ENCODE measurements around the gene TGM1. TPM values are rescaled to one million over a fixed set of nuclear protein-coding genes. Genes with fewer than 3 reads are reported as not detected.

TGM1 gene
- total RNA-seq, 1 donor from 2014 or later = 4.9 TPM

- no peak overlapping the region for H3K27ac ChIP-seq
- Mint-ChIP-seq H3K36me3 (peaks cover 6% of the 10 kb centered on the region), H3K9me3 (no peaks in the 10 kb centered on the region), H3K4me1 (peaks cover 23% of the 10 kb centered on the region), H3K4me3 (peak overlapping the region; percentile 96), H3K27ac (peak overlapping the region; percentile 8), H3K27me3 (ENCODE audit: insufficient read depth, low read depth) (peaks cover 2% of the 10 kb centered on the region)
- no peaks in the 10 kb centered on the region for H3K36me3 ChIP-seq
- no peak overlapping the region for H3K4me2 ChIP-seq
- peaks cover 36% of the 10 kb centered on the region for H3F3A ChIP-seq (ENCODE audit: low read depth)
- H3K9ac ChIP-seq = no peak overlapping the region
- no peak overlapping the region for H3K4me3 ChIP-seq
- peaks cover 3% of the 10 kb centered on the region for H3K4me1 ChIP-seq
- H4K20me1 ChIP-seq (ENCODE audit: low read depth) = peaks cover 25% of the 10 kb centered on the region
- TF ChIP-seq EZH2phosphoT487 (IDR thresholded peaks at IDR 0.05) (no peak), CTCF (IDR thresholded peaks at IDR 0.05) (no peak), EZH2 (IDR thresholded peaks at IDR 0.05) (no peak)
- H3K79me2 ChIP-seq (ENCODE audit: low read depth) = peaks cover 54% of the 10 kb centered on the region
- H2AFZ ChIP-seq (replicated peaks) = no peak overlapping the region
- no peak for DNase-seq (ENCODE audit: low spot score)
- no peaks in the 10 kb centered on the region for H3K27me3 ChIP-seq
- no peaks in the 10 kb centered on the region for H3K9me3 ChIP-seq (ENCODE audit: low read depth)
Observed at GRCh38 chr14:24216345-24216699, 46.7 kb downstream of the TGM1 start.

GRCh38 chr14:24215495-24216344 lies 47.3 kb downstream of the TGM1 start, which contains the start of gene MDP1:
MDP1 (minus strand) TSS chr14:24216066; CDS start chr14:24215955, 111 bp downstream.
- DNase-seq (ENCODE audit: low spot score) = peak; percentile 94
- no peaks in the 10 kb centered on the region for H3K9me3 Mint-ChIP-seq
- no peak for TF ChIP-seq EZH2phosphoT487 (IDR thresholded peaks at IDR 0.05)
- TF ChIP-seq CTCF (IDR thresholded peaks at IDR 0.05) = peak; percentile 73
- TF ChIP-seq EZH2 (IDR thresholded peaks at IDR 0.05) = no peak
- peaks cover 51% of the 10 kb centered on the region for H3K79me2 ChIP-seq (ENCODE audit: low read depth)
- peaks cover 2% of the 10 kb centered on the region for H3K27me3 Mint-ChIP-seq (ENCODE audit: insufficient read depth, low read depth)
- H3F3A ChIP-seq (ENCODE audit: low read depth) = peaks cover 36% of the 10 kb centered on the region
- H3K27me3 ChIP-seq = no peaks in the 10 kb centered on the region
- H3K9me3 ChIP-seq (ENCODE audit: low read depth) = no peaks in the 10 kb centered on the region
- H4K20me1 ChIP-seq (ENCODE audit: low read depth) = peaks cover 20% of the 10 kb centered on the region
- H3K36me3 ChIP-seq = no peaks in the 10 kb centered on the region
- peaks cover 3% of the 10 kb centered on the region for H3K4me1 ChIP-seq
- peak within 1 kb of the TSS; percentile 8 for H3K27ac Mint-ChIP-seq
- peak within 1 kb of the TSS; percentile 78 for H3K4me3 ChIP-seq
- peak within 1 kb of the TSS; percentile 96 for H3K4me3 Mint-ChIP-seq
- peak within 1 kb of the TSS; percentile 72 for H3K9ac ChIP-seq
- H3K4me1 Mint-ChIP-seq = peaks cover 24% of the 10 kb centered on the region
- no peak within 1 kb of the TSS for H3K27ac ChIP-seq
- H3K4me2 ChIP-seq = peak within 1 kb of the TSS; percentile 86
- peaks cover 6% of the 10 kb centered on the region for H3K36me3 Mint-ChIP-seq
- peak within 1 kb of the TSS; percentile 78 for H2AFZ ChIP-seq (replicated peaks)

GRCh38 chr14:24213866-24214662 lies 48.9 kb downstream of the TGM1 start:
- Histone ChIP-seq H3K36me3 (no peaks in the 10 kb centered on the region), H3K4me1 (peaks cover 3% of the 10 kb centered on the region), H3K27me3 (no peaks in the 10 kb centered on the region), H3K79me2 (ENCODE audit: low read depth) (peaks cover 37% of the 10 kb centered on the region), H3K4me2 (peak overlapping the region; percentile 89), H3K27ac (peak overlapping the region; percentile 76), H2AFZ (replicated peaks) (peak overlapping the region; percentile 87), H3F3A (ENCODE audit: low read depth) (peaks cover 36% of the 10 kb centered on the region), H3K4me3 (peak overlapping the region; percentile 69), H4K20me1 (ENCODE audit: low read depth) (peaks cover 11% of the 10 kb centered on the region), H3K9me3 (ENCODE audit: low read depth) (no peaks in the 10 kb centered on the region), H3K9ac (peak overlapping the region; percentile 43)
- DNase-seq (ENCODE audit: low spot score) = no peak
- Mint-ChIP-seq H3K27ac (no peak overlapping the region), H3K36me3 (peaks cover 14% of the 10 kb centered on the region), H3K4me3 (peak overlapping the region; percentile 96), H3K27me3 (ENCODE audit: insufficient read depth, low read depth) (peaks cover 2% of the 10 kb centered on the region), H3K9me3 (no peaks in the 10 kb centered on the region), H3K4me1 (peaks cover 27% of the 10 kb centered on the region)
- no peak for TF ChIP-seq EZH2 (IDR thresholded peaks at IDR 0.05)
- TF ChIP-seq CTCF (IDR thresholded peaks at IDR 0.05) = no peak
- TF ChIP-seq EZH2phosphoT487 (IDR thresholded peaks at IDR 0.05) = no peak

Data from neural progenitor cell (in vitro differentiated cells).